Osteoblast (primary cell): ENCODE measurements around the gene CACNA1C. TPM values are rescaled to one million over a fixed set of nuclear protein-coding genes. Genes with fewer than 3 reads are reported as not detected.

ENCODE experiments used
- DNase-seq: peaks from one replicate; pipeline ENCODE4 v3.0.0; 2011; ENCODE audit warnings: low spot score, mixed read lengths; ENCODE audit not compliant: insufficient read length; ENCODE audit errors: missing footprints
- H2AFZ ChIP-seq: 2 replicates; pipeline ENCODE4 v1.6.0; 2011; ENCODE audit warnings: mild to moderate bottlenecking, low read length
- H3K27ac ChIP-seq: 2 replicates; pipeline ENCODE4 v1.5.1; 2011; ENCODE audit warnings: mild to moderate bottlenecking, low read depth, low read length, moderate library complexity
- H3K27me3 ChIP-seq: 2 replicates; pipeline ENCODE4 v1.6.0; 2012; ENCODE audit warnings: mild to moderate bottlenecking, control low read depth, inconsistent platforms, low read length, moderate library complexity; ENCODE audit not compliant: insufficient read depth
- H3K36me3 ChIP-seq: 2 replicates; pipeline ENCODE4 v1.5.1; 2011; ENCODE audit warnings: mild to moderate bottlenecking, low read length, control low read depth, moderate library complexity; ENCODE audit not compliant: insufficient read depth
- H3K4me1 ChIP-seq: 2 replicates; pipeline ENCODE4 v1.5.1; 2011; ENCODE audit warnings: mild to moderate bottlenecking, low read length, control low read depth, moderate library complexity; ENCODE audit not compliant: insufficient read depth
- H3K4me2 ChIP-seq: 2 replicates; pipeline ENCODE4 v1.6.0; 2011; ENCODE audit warnings: mild to moderate bottlenecking, low read length; ENCODE audit not compliant: insufficient read depth
- H3K4me3 ChIP-seq: fragments of 200-600 bp; sonication (generic); 3 replicates; pipeline ENCODE4 v1.5.1; 2012; ENCODE audit warnings: mild to moderate bottlenecking, low read length, inconsistent platforms; ENCODE audit not compliant: insufficient read depth
- H3K79me2 ChIP-seq: 2 replicates; pipeline ENCODE4 v1.6.0; 2012; ENCODE audit warnings: mild to moderate bottlenecking, low read length, control low read depth, inconsistent platforms; ENCODE audit not compliant: insufficient read depth
- H3K9me3 ChIP-seq: 2 replicates; pipeline ENCODE4 v1.5.1; 2011; ENCODE audit warnings: low read depth, low read length, control low read depth
- H4K20me1 ChIP-seq: 2 replicates; pipeline ENCODE4 v1.6.0; 2012; ENCODE audit warnings: mild to moderate bottlenecking, low read length, control low read depth; ENCODE audit not compliant: insufficient read depth
- total RNA-seq: library from RNA; depleted of rRNA; stranded (reverse); fragments of >200 nt; gene quantifications from 2 replicates; pipeline ENCODE4 v1.2.3, GENCODE V29; 2012
- TF ChIP-seq, protein P1 (sequence below): IDR thresholded peaks from 2 replicates; pipeline ENCODE4 v1.5.1; 2011; ENCODE audit warnings: mild to moderate bottlenecking, low read depth, low read length, moderate library complexity; ENCODE audit errors: extremely low read depth

CACNA1C gene
- total RNA-seq, 1 donor, result 19.2 TPM

DNA sequence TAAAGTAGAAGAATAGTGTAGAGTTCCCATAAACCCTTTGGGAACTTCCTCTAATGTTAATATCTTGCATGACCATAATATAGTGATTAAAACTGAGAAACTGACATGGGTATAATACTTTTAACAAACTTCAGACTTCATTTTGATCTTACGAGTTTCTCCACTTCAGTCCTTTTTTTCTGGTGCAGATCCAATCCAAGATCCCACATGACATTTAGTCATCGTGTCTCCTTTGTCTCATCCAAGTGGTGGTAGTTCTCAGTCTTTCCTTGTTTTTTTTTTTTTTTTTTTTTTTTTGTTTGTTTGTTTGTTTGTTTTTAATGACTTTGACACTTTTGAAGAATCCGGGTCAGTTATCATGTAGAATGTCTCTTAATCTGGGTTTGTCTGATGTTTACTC lies 179.2 kb downstream of the CACNA1C start:
- DNase-seq, result no peak

DNA sequence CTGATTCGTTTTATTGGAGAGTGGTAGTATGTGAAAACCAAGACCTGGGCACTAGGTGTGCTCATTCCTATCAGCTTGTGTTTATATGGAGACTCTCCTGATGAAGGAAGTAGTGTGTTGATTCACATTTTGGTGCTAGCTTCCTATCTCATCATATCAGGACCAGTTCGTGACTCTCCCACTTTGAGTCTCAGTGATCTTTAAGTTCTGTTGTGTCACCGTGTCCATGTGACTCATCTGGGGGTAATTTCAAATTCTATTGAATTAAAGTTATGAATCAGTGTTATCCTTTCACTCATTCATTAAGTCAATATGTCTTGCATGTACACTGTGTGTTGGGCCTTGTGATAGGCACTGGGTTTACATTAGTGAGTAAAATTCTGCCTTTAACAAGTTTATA lies 180.2 kb downstream of the CACNA1C start:
- Histone ChIP-seq H2AFZ (no peak overlapping the region), H3K27me3 (no peaks in the 10 kb centered on the region), H3K4me3 (no peak overlapping the region), H3K27ac (peak overlapping the region; percentile 50), H3K36me3 (no peaks in the 10 kb centered on the region), H4K20me1 (peaks cover 7% of the 10 kb centered on the region), H3K79me2 (peaks cover 27% of the 10 kb centered on the region), H3K4me1 (peaks cover 19% of the 10 kb centered on the region), H3K4me2 (no peak overlapping the region), H3K9me3 (no peaks in the 10 kb centered on the region)
- peak; percentile 91 for DNase-seq
- TF ChIP-seq, protein P1, sequence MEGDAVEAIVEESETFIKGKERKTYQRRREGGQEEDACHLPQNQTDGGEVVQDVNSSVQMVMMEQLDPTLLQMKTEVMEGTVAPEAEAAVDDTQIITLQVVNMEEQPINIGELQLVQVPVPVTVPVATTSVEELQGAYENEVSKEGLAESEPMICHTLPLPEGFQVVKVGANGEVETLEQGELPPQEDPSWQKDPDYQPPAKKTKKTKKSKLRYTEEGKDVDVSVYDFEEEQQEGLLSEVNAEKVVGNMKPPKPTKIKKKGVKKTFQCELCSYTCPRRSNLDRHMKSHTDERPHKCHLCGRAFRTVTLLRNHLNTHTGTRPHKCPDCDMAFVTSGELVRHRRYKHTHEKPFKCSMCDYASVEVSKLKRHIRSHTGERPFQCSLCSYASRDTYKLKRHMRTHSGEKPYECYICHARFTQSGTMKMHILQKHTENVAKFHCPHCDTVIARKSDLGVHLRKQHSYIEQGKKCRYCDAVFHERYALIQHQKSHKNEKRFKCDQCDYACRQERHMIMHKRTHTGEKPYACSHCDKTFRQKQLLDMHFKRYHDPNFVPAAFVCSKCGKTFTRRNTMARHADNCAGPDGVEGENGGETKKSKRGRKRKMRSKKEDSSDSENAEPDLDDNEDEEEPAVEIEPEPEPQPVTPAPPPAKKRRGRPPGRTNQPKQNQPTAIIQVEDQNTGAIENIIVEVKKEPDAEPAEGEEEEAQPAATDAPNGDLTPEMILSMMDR, result no peak

More for the DNA sequence above, 179.2 kb downstream of the CACNA1C start:
- Histone ChIP-seq H3K4me1 (peaks cover 19% of the 10 kb centered on the region), H3K79me2 (peaks cover 24% of the 10 kb centered on the region), H3K4me2 (no peak overlapping the region), H3K4me3 (no peak overlapping the region), H3K27ac (no peak overlapping the region), H3K9me3 (no peaks in the 10 kb centered on the region), H3K27me3 (no peaks in the 10 kb centered on the region), H3K36me3 (no peaks in the 10 kb centered on the region), H4K20me1 (peaks cover 5% of the 10 kb centered on the region), H2AFZ (no peak overlapping the region)
- TF ChIP-seq, protein P1, result no peak

DNA sequence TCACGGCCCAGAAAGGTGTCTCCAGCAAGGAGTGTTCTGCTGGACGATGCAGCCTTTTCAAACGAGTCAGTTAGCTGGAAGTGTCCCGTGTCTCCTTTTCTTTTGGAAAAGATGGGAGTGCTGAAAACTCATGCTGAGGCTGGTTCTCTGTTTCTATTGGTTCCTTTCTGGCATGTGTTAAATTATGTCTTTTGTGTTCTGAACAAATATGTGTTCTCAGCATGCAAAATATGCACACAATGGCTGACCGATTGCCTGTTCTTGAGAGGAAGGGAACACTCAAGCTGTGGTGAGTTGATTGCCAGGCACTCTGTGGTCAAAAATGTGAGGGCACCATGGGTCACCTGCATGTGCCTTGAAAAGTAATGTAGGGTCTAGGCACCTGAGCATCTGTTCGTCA lies 181.3 kb downstream of the CACNA1C start:
- Histone ChIP-seq H4K20me1 (peaks cover 7% of the 10 kb centered on the region), H3K4me1 (peaks cover 19% of the 10 kb centered on the region), H3K4me3 (no peak overlapping the region), H3K4me2 (no peak overlapping the region), H3K27ac (no peak overlapping the region), H3K36me3 (no peaks in the 10 kb centered on the region), H3K79me2 (peaks cover 29% of the 10 kb centered on the region), H3K27me3 (no peaks in the 10 kb centered on the region), H3K9me3 (no peaks in the 10 kb centered on the region), H2AFZ (no peak overlapping the region)
- no peak for DNase-seq
- TF ChIP-seq, protein P1, result no peak

DNA sequence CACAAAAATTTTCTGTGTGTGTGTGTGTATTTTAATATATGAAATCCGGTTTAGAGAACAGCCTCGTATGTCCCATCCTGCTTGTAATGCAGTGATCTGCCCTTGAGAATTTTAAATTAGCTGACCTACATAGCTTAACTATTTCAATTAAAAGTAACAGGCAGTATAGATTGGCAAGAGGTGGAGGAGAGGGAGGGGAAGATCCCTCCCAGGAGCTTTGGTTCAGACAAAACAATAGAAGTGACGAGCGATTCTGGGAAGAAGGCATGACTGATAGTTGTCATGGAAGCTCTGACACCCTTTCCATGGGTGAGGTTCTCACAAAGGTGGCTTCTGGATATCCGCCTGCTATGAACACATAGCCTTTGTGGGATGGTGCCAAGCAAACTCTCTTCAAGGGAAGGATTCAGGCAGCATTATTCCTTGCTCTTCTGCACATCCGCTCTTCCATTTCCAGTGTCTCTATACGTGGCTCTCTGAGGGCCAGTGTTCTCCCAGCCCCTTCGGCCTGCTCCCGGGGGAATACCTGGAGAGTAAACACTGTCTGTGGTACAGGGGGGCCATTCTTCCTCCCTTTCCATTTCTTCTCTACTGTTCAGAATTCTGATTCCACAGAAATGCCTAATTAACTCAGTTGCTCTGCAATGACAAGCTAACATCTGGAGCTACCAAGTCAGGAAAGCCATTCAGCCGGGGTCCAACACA lies 182.0 kb downstream of the CACNA1C start:
- no peaks in the 10 kb centered on the region for H3K27me3 ChIP-seq
- H3K4me1 ChIP-seq, result peaks cover 19% of the 10 kb centered on the region
- peaks cover 7% of the 10 kb centered on the region for H4K20me1 ChIP-seq
- no peak overlapping the region for H3K4me2 ChIP-seq
- no peaks in the 10 kb centered on the region for H3K9me3 ChIP-seq
- H3K79me2 ChIP-seq, result peaks cover 29% of the 10 kb centered on the region
- H3K4me3 ChIP-seq, result no peak overlapping the region
- no peak overlapping the region for H2AFZ ChIP-seq
- H3K36me3 ChIP-seq, result no peaks in the 10 kb centered on the region
- TF ChIP-seq, protein P1, result no peak
- no peak for DNase-seq
- no peak overlapping the region for H3K27ac ChIP-seq
